Keratinocyte (primary cell): ENCODE data around the gene POLE.

Source experiments
- EZH2 ChIP-seq: IDR thresholded peaks from one replicate; pipeline ENCODE4 v1.6.1; 2012; ENCODE audit warnings: inconsistent platforms, mild to moderate bottlenecking, low read length, moderate library complexity
- TF ChIP-seq, protein P1 (sequence below), 3 experiments: IDR thresholded peaks in 1 of 3; conservative IDR thresholded peaks in 1 of 3; optimal IDR thresholded peaks in 1 of 3; 2 replicates in 2 of 3; 3 replicates in 1 of 3; pipeline versions ENCODE3 to v1.5.1; 2011; ENCODE audit warnings: low read length in 3 of 3, mild to moderate bottlenecking in 3 of 3, moderate library complexity in 2 of 3, control low read depth in 1 of 3, inconsistent platforms in 1 of 3; ENCODE audit not compliant: insufficient read depth in 2 of 3; ENCODE audit errors: extremely low read depth in 1 of 3

DNA sequence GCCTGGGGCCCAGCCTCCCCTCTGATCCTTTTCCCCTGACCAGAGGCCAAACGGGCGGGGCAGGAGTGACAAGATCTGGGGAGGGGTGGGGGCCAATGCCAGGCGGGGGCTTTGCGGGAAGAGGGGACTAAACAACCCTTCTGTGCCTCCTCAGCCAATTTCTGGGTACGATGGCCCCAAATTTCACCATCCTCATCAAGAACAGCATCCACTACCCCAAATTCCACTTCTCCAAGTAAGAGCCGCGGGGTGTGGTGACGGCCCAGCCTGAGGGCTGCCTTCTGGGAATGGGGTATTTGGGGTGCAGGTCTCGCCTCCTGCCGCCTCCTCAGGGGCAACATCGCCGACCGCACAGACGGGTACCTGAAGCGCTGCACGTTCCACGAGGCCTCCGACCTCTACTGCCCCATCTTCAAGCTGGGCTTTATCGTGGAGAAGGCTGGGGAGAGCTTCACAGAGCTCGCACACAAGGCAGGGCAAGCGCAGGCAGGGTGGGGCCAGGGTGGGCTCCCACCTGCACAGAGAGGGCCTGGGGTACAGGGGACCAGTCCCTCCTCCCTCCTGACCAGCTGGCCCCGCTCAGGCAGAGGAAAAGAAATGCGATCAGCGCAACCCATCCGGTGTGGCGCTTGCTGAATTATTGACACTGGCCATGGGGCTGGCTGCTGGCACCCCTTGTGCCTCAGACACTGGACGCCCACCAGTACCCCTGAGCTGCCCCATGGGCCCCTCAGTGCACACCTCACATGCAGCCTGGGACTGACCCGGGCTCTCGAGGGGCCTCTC, 66.8 kb downstream of the POLE start:
- TF ChIP-seq, protein P1, sequence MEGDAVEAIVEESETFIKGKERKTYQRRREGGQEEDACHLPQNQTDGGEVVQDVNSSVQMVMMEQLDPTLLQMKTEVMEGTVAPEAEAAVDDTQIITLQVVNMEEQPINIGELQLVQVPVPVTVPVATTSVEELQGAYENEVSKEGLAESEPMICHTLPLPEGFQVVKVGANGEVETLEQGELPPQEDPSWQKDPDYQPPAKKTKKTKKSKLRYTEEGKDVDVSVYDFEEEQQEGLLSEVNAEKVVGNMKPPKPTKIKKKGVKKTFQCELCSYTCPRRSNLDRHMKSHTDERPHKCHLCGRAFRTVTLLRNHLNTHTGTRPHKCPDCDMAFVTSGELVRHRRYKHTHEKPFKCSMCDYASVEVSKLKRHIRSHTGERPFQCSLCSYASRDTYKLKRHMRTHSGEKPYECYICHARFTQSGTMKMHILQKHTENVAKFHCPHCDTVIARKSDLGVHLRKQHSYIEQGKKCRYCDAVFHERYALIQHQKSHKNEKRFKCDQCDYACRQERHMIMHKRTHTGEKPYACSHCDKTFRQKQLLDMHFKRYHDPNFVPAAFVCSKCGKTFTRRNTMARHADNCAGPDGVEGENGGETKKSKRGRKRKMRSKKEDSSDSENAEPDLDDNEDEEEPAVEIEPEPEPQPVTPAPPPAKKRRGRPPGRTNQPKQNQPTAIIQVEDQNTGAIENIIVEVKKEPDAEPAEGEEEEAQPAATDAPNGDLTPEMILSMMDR (optimal IDR thresholded peaks at IDR 0.05 in 1 of 3, IDR thresholded peaks at IDR 0.05 in 1 of 3, conservative IDR thresholded peaks at IDR 0.05 in 1 of 3; ENCODE audit: extremely low read depth in 1 of 3, insufficient read depth in 2 of 3, low read length in 3 of 3): no peak
- TF ChIP-seq EZH2: no peak
